ENCODE measurements around the gene UVRAG. TPM values are rescaled to one million over a fixed set of nuclear protein-coding genes. Genes with fewer than 3 reads are reported as not detected.

Gene UVRAG
- total RNA-seq, 1 experiment from 2014 or later, result 31.3 TPM

GRCh38 chr11:76083563-76084451 is 268.8 kb downstream of the UVRAG start:
- POLR2A ChIA-PET, result no interaction called here
- TF ChIP-seq CTCF (IDR thresholded peaks at IDR 0.05; ENCODE audit: insufficient read depth in 1 of 2, low read depth in 1 of 2, low read length in 1 of 2, severe bottlenecking in 1 of 2, unreplicated experiment in 1 of 2), result no peak
- H3K36me3 ChIP-seq (ENCODE audit: control insufficient read depth, insufficient read depth, low read length), result no peaks in the 10 kb centered on the region; the same call in 1 of the 2 replicates
- Mint-ChIP-seq H3K36me3 (ENCODE audit: insufficient read depth, unreplicated experiment) (peaks cover 4% of the 10 kb centered on the region), H3K4me1 (ENCODE audit: low read depth, unreplicated experiment) (peaks cover 8% of the 10 kb centered on the region), H3K4me3 (ENCODE audit: unreplicated experiment) (no peak overlapping the region), H3K27me3 (ENCODE audit: insufficient read depth, unreplicated experiment) (no peaks in the 10 kb centered on the region), H3K9me3 (ENCODE audit: unreplicated experiment) (no peaks in the 10 kb centered on the region), H3K27ac (ENCODE audit: unreplicated experiment) (no peak overlapping the region)
- H3K27me3 ChIP-seq (replicated peaks; ENCODE audit: control insufficient read depth, insufficient read depth, low read length), result no peaks in the 10 kb centered on the region
- H3K9me3 ChIP-seq, result no peaks in the 10 kb centered on the region
- CTCF ChIA-PET, result no interaction called here
- peaks cover 13% of the 10 kb centered on the region for H3K4me1 ChIP-seq
- no peak for DNase-seq
- intact Hi-C loops (cut with micrococcal nuclease; ENCODE audit: unreplicated experiment), result no loop called here
- H3K4me3 ChIP-seq (ENCODE audit: low read depth, low read length), result no peak overlapping the region
- BruUV-seq (replicated peaks), result no TSS peak

- BruUV-seq (replicated peaks), result no TSS peak
- intact Hi-C loops (cut with micrococcal nuclease; ENCODE audit: unreplicated experiment), result no loop called here
- Histone ChIP-seq H3K36me3 (ENCODE audit: control insufficient read depth, insufficient read depth, low read length) (no peaks in the 10 kb centered on the region; the same call in 1 of the 2 replicates), H3K4me1 (peaks cover 13% of the 10 kb centered on the region), H3K9me3 (no peaks in the 10 kb centered on the region), H3K27me3 (replicated peaks; ENCODE audit: control insufficient read depth, insufficient read depth, low read length) (no peaks in the 10 kb centered on the region), H3K4me3 (ENCODE audit: low read depth, low read length) (no peak overlapping the region)
- Mint-ChIP-seq H3K27ac (ENCODE audit: unreplicated experiment) (no peak overlapping the region), H3K27me3 (ENCODE audit: insufficient read depth, unreplicated experiment) (no peaks in the 10 kb centered on the region), H3K36me3 (ENCODE audit: insufficient read depth, unreplicated experiment) (no peaks in the 10 kb centered on the region), H3K4me3 (ENCODE audit: unreplicated experiment) (no peak overlapping the region), H3K4me1 (ENCODE audit: low read depth, unreplicated experiment) (peaks cover 8% of the 10 kb centered on the region), H3K9me3 (ENCODE audit: unreplicated experiment) (no peaks in the 10 kb centered on the region)
- DNase-seq, result no peak
- POLR2A ChIA-PET, result no interaction called here
- CTCF ChIA-PET, result no interaction called here
- TF ChIP-seq CTCF (IDR thresholded peaks at IDR 0.05; ENCODE audit: insufficient read depth in 1 of 2, low read depth in 1 of 2, low read length in 1 of 2, severe bottlenecking in 1 of 2, unreplicated experiment in 1 of 2), result no peak
Measured at GRCh38 chr11:76085270-76085669, 270.3 kb downstream of the UVRAG start.

GRCh38 chr11:76086743-76087635 is 272.0 kb downstream of the UVRAG start:
- Histone ChIP-seq H3K4me1 (peaks cover 13% of the 10 kb centered on the region), H3K9me3 (peaks cover 8% of the 10 kb centered on the region), H3K36me3 (ENCODE audit: control insufficient read depth, insufficient read depth, low read length) (no peaks in the 10 kb centered on the region), H3K4me3 (ENCODE audit: low read depth, low read length) (no peak overlapping the region), H3K27me3 (replicated peaks; ENCODE audit: control insufficient read depth, insufficient read depth, low read length) (no peaks in the 10 kb centered on the region)
- TF ChIP-seq CTCF (IDR thresholded peaks at IDR 0.05; ENCODE audit: insufficient read depth in 1 of 2, low read depth in 1 of 2, low read length in 1 of 2, severe bottlenecking in 1 of 2, unreplicated experiment in 1 of 2), result no peak
- Mint-ChIP-seq H3K4me1 (ENCODE audit: low read depth, unreplicated experiment) (peaks cover 8% of the 10 kb centered on the region), H3K36me3 (ENCODE audit: insufficient read depth, unreplicated experiment) (no peaks in the 10 kb centered on the region), H3K27ac (ENCODE audit: unreplicated experiment) (no peak overlapping the region), H3K4me3 (ENCODE audit: unreplicated experiment) (no peak overlapping the region), H3K9me3 (ENCODE audit: unreplicated experiment) (peaks cover 15% of the 10 kb centered on the region), H3K27me3 (ENCODE audit: insufficient read depth, unreplicated experiment) (no peaks in the 10 kb centered on the region)
- intact Hi-C loops (cut with micrococcal nuclease; ENCODE audit: unreplicated experiment), result no loop called here
- ChIA-PET POLR2A (no interaction called here), CTCF (no interaction called here)
- DNase-seq, result no peak
- no TSS peak for BruUV-seq (replicated peaks)

Measured in Caco-2 (cell line).